Measurements from ENCODE around the gene GPRIN2.
"Not testable (repeated sequence)": the region's sequence is repeated elsewhere in the genome, so short reads cannot be mapped to it uniquely, and the experiment has no call there.

GRCh38 chr10:46529742-46530141 is 26.7 kb downstream of the GPRIN2 start:
- not testable (repeated sequence) for TF ChIP-seq CTCF (conservative IDR thresholded peaks at IDR 0.05 in 1 of 2, IDR thresholded peaks at IDR 0.05 in 1 of 2; ENCODE audit: extremely low read depth in 1 of 2, insufficient read depth in 1 of 2, low read depth in 1 of 2, low read length in 2 of 2); EZH2 (IDR thresholded peaks at IDR 0.05; ENCODE audit: borderline replicate concordance, low read length)

Data from mammary epithelial cell (primary cell).